22Rv1 (cell line): ENCODE data around the gene PPEF1.

ENCODE experiments used
- CTCF ChIP-seq: fragments of 450-650 bp; IDR thresholded peaks from 2 replicates; pipeline ENCODE4 v1.5.1; 2017; ENCODE audit warnings: mild to moderate bottlenecking
- ZFX ChIP-seq: fragments of 450-650 bp; IDR thresholded peaks from 2 replicates; pipeline ENCODE4 v1.6.1; 2017; ENCODE audit warnings: antibody characterized with exemption, borderline replicate concordance

- no peak for TF ChIP-seq CTCF
- no peak for TF ChIP-seq ZFX
Observed at GRCh38 chrX:18789916-18790315, 82.5 kb downstream of the PPEF1 start.
